Fibroblast of lung (primary cell): Measurements from ENCODE around the gene HSPA12B.

Experiments used
- EZH2 ChIP-seq: IDR thresholded peaks from 2 replicates; pipeline ENCODE4 v1.5.1; 2012; ENCODE audit warnings: low read length, control low read depth, mild to moderate bottlenecking; ENCODE audit errors: missing control alignments
- TF ChIP-seq, protein P1 (sequence below), 2 donors: IDR thresholded peaks in 1 of 2; conservative IDR thresholded peaks in 1 of 2; 1 replicate in 1 of 2; 2 replicates in 1 of 2; pipeline ENCODE4 v1.5.1; 2011 to 2012; ENCODE audit warnings: low read length in 2 of 2, control low read depth in 1 of 2, inconsistent platforms in 1 of 2, low read depth in 1 of 2, mild to moderate bottlenecking in 1 of 2

GRCh38 chr20:3755269-3755668 is 22.8 kb downstream of the HSPA12B start:
- TF ChIP-seq, protein P1, sequence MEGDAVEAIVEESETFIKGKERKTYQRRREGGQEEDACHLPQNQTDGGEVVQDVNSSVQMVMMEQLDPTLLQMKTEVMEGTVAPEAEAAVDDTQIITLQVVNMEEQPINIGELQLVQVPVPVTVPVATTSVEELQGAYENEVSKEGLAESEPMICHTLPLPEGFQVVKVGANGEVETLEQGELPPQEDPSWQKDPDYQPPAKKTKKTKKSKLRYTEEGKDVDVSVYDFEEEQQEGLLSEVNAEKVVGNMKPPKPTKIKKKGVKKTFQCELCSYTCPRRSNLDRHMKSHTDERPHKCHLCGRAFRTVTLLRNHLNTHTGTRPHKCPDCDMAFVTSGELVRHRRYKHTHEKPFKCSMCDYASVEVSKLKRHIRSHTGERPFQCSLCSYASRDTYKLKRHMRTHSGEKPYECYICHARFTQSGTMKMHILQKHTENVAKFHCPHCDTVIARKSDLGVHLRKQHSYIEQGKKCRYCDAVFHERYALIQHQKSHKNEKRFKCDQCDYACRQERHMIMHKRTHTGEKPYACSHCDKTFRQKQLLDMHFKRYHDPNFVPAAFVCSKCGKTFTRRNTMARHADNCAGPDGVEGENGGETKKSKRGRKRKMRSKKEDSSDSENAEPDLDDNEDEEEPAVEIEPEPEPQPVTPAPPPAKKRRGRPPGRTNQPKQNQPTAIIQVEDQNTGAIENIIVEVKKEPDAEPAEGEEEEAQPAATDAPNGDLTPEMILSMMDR (conservative IDR thresholded peaks at IDR 0.05 in 1 of 2, IDR thresholded peaks at IDR 0.05 in 1 of 2; ENCODE audit: low read depth in 1 of 2, low read length in 2 of 2), result no peak
- no peak for TF ChIP-seq EZH2
